ELR (cell line): ENCODE measurements around the gene LZTR1.

Experiments used
- DNase-seq: peaks from one replicate; pipeline ENCODE4 v3.0.0-alpha.2; 2015; ENCODE audit warnings: low read depth

LZTR1 gene

GRCh38 chr22:20980938-20981722 lies 967 bp upstream of the LZTR1 start:
- no peak for DNase-seq

GRCh38 chr22:20982563-20982882 lies 426 bp downstream of the LZTR1 start:
- DNase-seq = no peak

GRCh38 chr22:20983081-20983771 lies 1.1 kb downstream of the LZTR1 start:
- DNase-seq = no peak

- DNase-seq = no peak
Observed at GRCh38 chr22:20985720-20986119, 3.6 kb downstream of the LZTR1 start.

- DNase-seq = no peak
Observed at GRCh38 chr22:20986365-20986764, 4.3 kb downstream of the LZTR1 start.

GRCh38 chr22:20987375-20987774 lies 5.3 kb downstream of the LZTR1 start:
- DNase-seq = no peak

- DNase-seq = no peak
Observed at GRCh38 chr22:20988573-20989322, 6.7 kb downstream of the LZTR1 start.

- DNase-seq = no peak
Observed at GRCh38 chr22:20989323-20990138, 7.4 kb downstream of the LZTR1 start.

- no peak for DNase-seq
Observed at GRCh38 chr22:20990184-20991180, 8.4 kb downstream of the LZTR1 start.

- no peak for DNase-seq
Observed at GRCh38 chr22:20991252-20992055, 9.4 kb downstream of the LZTR1 start.

- no peak for DNase-seq
Observed at GRCh38 chr22:20992056-20992442, 10.0 kb downstream of the LZTR1 start.

GRCh38 chr22:20992456-20993303 lies 10.6 kb downstream of the LZTR1 start:
- no peak for DNase-seq

- no peak for DNase-seq
Observed at GRCh38 chr22:20993304-20994127, 11.4 kb downstream of the LZTR1 start.

GRCh38 chr22:20994128-20994901 lies 12.2 kb downstream of the LZTR1 start:
- no peak for DNase-seq

- DNase-seq = no peak
Observed at GRCh38 chr22:20994902-20995241, 12.8 kb downstream of the LZTR1 start.

GRCh38 chr22:20995329-20996030 lies 13.4 kb downstream of the LZTR1 start:
- DNase-seq = no peak

- no peak for DNase-seq
Observed at GRCh38 chr22:20996031-20996410, 13.9 kb downstream of the LZTR1 start.
